Activated CD8-positive, alpha-beta memory T cell treated with anti-CD3 and anti-CD28 coated beads for 36 hours (primary cell): ENCODE results near the gene DAG1. TPM values are rescaled to one million over a fixed set of nuclear protein-coding genes. Genes with fewer than 3 reads are reported as not detected.

Experiments
- CTCF ChIA-PET: fragments of 350-600 bp; sonication (Branson Sonifier 250); formaldehyde crosslinking; loops from one replicate; lab custom pipeline; 2021; ENCODE audit warnings: antibody characterized with exemption; lab: Charles Lee
- POLR2A ChIA-PET: fragments of 350-600 bp; sonication (Branson Sonifier 250); formaldehyde crosslinking; loops from one replicate; lab custom pipeline; 2021; ENCODE audit warnings: antibody characterized with exemption; lab: Charles Lee
- total RNA-seq, 2 experiments: library from RNA; stranded (reverse); gene quantifications; one replicate each; pipeline ENCODE4 v1.2.3, GENCODE V29; 2021

The DAG1 gene
- total RNA-seq, 2 experiments from 2014 or later = 17.8 to 20.9 TPM

- CTCF ChIA-PET = interaction anchor here (1.0 to 1.4 kb wide), 4 partner anchors 11 to 502 kb away, joined by 3 to 5 read pairs (median 4); no protein-coding TSS in a partner anchor
- POLR2A ChIA-PET = no interaction called here
Observed at GRCh38 chr3:49567406-49567805, 97.3 kb downstream of the DAG1 start.

GRCh38 chr3:49568965-49569364, 98.9 kb downstream of the DAG1 start:
- ChIA-PET CTCF (no interaction called here), POLR2A (no interaction called here)

- ChIA-PET POLR2A (no interaction called here), CTCF (no interaction called here)
Observed at GRCh38 chr3:49570028-49570654, 100.1 kb downstream of the DAG1 start.

DNA sequence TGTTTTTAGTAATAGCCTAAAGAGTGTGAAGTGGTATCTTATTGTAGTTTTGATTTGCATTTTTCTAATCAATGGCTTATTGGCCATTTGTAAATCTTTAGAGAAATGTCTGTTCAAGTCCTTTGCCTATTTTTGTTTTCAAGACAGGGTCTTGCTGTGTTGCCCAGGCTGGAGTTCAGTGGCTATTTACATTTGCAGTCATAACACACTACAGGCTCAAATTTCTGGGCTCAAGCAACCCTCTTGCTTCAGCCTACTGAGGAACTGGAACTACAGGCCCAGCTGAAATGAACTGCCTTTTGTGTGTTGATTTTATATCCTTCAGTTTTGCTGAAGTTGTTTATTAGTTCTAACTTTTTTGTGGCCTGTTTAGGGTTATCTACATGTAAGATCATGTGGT, 112.1 kb downstream of the DAG1 start:
- ChIA-PET CTCF (no interaction called here), POLR2A (no interaction called here)

Other genes with a start within 250 kb of the DAG1 start
- gene C3orf62, start 193.0 kb upstream of the DAG1 start, total RNA-seq = 1 to 10 TPM; 6.9 TPM
- gene USP4, start 130.2 kb upstream of the DAG1 start, total RNA-seq = 10 to 100 TPM; 69.7 to 71.5 TPM
- gene GPX1, start 111.9 kb upstream of the DAG1 start, total RNA-seq = 100 to 1,000 TPM; 217 to 219 TPM
- gene RHOA, start 58.3 kb upstream of the DAG1 start, total RNA-seq = 100 to 1,000 TPM; 466 to 470 TPM
- gene TCTA, start 57.8 kb upstream of the DAG1 start, total RNA-seq = 10 to 100 TPM; 17.7 to 17.9 TPM
- 1 to 10 TPM in 1 of 2 experiments, under 1 TPM in 1; 0.99 to 1.5 TPM for gene AMT, start 47.8 kb upstream of the DAG1 start, total RNA-seq
- 10 to 100 TPM; 10.9 to 11.0 TPM for gene NICN1, start 40.9 kb upstream of the DAG1 start, total RNA-seq
- gene BSN, start 84.2 kb downstream of the DAG1 start, total RNA-seq = under 1 TPM; 0.25 to 0.30 TPM
- 100 to 1,000 TPM; 186 to 189 TPM for gene APEH, start 204.1 kb downstream of the DAG1 start, total RNA-seq
- 1 to 10 TPM; 4.1 to 4.2 TPM for gene MST1, start 219.2 kb downstream of the DAG1 start, total RNA-seq
- 10 to 100 TPM; 30.5 to 32.2 TPM for gene RNF123, start 219.3 kb downstream of the DAG1 start, total RNA-seq
- under 1 TPM in 1 of 2 experiments, not detected in 1; 0.30 TPM for gene AMIGO3, start 249.4 kb downstream of the DAG1 start, total RNA-seq